Activated CD4-positive, alpha-beta T cell treated with anti-CD3 and anti-CD28 coated beads, Interleukin-2, amount 10 ng/mL, durations not matched to agents 7 days and 5 days (primary cell): ENCODE measurements around the gene PIK3R2. TPM values are rescaled to one million over a fixed set of nuclear protein-coding genes. Genes with fewer than 3 reads are reported as not detected.

ENCODE experiments used
- CTCF ChIA-PET: fragments of 350-600 bp; sonication (Branson Sonifier 250); formaldehyde crosslinking; loops from one replicate; lab custom pipeline; 2021; ENCODE audit warnings: antibody characterized with exemption; lab: Charles Lee
- POLR2A ChIA-PET: fragments of 350-600 bp; sonication (Branson Sonifier 250); formaldehyde crosslinking; loops from one replicate; lab custom pipeline; 2021; ENCODE audit warnings: antibody characterized with exemption; lab: Charles Lee
- DNase-seq: peaks from one replicate; pipeline ENCODE4 v3.0.0-alpha.2; 2020
- H3K27ac Mint-ChIP-seq: one replicate; pipeline ENCODE4 v1.8.0; 2021; ENCODE audit warnings: mild to moderate bottlenecking, moderate library complexity, mixed read lengths
- H3K27me3 Mint-ChIP-seq: one replicate; pipeline ENCODE4 v1.8.0; 2021; ENCODE audit warnings: mixed read lengths
- H3K36me3 Mint-ChIP-seq: one replicate; pipeline ENCODE4 v1.8.0; 2021; ENCODE audit warnings: low read depth, mixed read lengths
- H3K4me1 Mint-ChIP-seq: one replicate; pipeline ENCODE4 v1.8.0; 2021; ENCODE audit warnings: mixed read lengths
- H3K4me3 Mint-ChIP-seq: one replicate; pipeline ENCODE4 v1.8.0; 2021; ENCODE audit warnings: mild to moderate bottlenecking, moderate library complexity, mixed read lengths
- H3K9me3 Mint-ChIP-seq: one replicate; pipeline ENCODE4 v1.8.0; 2021; ENCODE audit warnings: mixed read lengths
- total RNA-seq, 2 experiments: library from RNA; stranded (reverse); gene quantifications; one replicate each; pipeline ENCODE4 v1.2.3, GENCODE V29; 2021

PIK3R2 gene
- total RNA-seq, 2 experiments from 2014 or later = 12.6 to 13.1 TPM

DNA sequence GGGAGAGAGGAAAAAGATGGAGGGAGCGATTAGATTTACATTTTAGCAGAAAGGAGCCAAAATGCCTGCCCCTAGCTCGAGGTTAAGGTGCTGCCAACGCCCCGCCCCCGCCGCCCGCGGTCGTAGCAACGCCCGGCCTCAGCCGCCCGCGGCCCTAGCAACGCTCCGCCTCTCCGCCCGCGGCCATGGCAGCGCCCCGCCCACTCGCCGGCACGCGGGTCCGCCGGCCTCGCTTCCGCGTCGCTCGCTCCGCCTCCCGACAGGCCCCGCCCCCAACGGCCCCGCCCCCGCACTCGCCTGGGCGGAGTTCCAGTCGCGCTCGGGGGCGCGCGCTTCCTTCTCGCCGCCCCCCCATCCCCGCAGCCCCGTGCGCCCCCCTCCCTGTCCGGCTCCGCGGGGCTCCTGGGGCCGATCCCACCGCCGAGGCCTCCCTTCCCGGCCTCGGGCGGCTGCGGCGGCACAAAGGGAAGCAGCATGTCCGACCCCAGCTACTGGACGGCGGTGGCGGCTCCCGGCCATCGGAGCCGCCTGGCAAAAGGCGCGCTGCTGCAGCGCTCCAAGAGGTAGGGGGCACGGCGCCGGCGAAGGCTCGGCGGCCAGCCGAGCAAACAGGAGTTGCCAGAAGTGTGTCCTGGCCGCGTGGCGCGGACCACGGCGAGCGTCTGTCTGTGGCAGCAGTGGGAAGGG is 35.1 kb upstream of the PIK3R2 start:
- H3K4me1 Mint-ChIP-seq = peaks cover 34% of the 10 kb centered on the region
- DNase-seq = peak; percentile 92
- peak overlapping the region; percentile 90 for H3K27ac Mint-ChIP-seq
- H3K4me3 Mint-ChIP-seq = peak overlapping the region; percentile 81
- POLR2A ChIA-PET = no interaction called here
- peaks cover 20% of the 10 kb centered on the region for H3K36me3 Mint-ChIP-seq
- CTCF ChIA-PET = interaction anchor here (0.9 to 1.8 kb wide), 6 partner anchors 11 to 162 kb away, joined by 3 to 5 read pairs (median 4); no protein-coding TSS in a partner anchor
- H3K9me3 Mint-ChIP-seq = no peaks in the 10 kb centered on the region
- no peaks in the 10 kb centered on the region for H3K27me3 Mint-ChIP-seq

DNA sequence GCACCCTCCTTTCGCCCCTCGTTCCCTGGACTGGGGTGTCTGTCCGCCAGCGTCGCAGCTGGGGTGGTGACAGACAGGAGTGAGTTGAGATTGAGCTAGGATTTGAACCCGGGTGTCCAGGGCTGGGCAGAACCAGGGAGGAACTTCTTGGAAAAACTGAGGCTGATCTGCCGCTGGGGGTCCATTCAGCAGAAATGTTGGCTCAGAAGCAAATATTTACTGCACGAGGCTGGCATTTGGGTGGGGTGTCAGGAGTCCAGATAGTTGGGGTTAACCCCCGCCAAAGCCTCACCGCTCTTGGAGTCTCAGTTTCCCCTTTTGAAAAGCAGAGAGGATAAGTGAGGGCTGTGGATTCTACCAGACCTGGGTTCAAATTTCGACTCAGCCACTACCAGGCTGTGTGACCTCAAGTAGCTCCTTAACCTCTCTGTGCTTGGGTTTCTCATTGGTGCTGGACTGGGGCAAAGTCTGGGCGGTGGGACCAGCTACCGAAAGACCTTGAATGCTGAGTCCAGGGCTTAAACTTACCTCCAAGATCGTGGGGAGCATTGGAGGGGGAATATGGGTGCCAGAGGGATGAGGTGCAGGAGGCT is 34.4 kb upstream of the PIK3R2 start:
- ChIA-PET POLR2A (no interaction called here), CTCF (interaction anchor here (0.9 to 2.2 kb wide), 9 partner anchors 9 to 95 kb away, joined by 3 to 6 read pairs (median 4); partner anchors contain the start of gene PIK3R2)
- H3K4me3 Mint-ChIP-seq = peak overlapping the region; percentile 81
- H3K27me3 Mint-ChIP-seq = no peaks in the 10 kb centered on the region
- H3K9me3 Mint-ChIP-seq = no peaks in the 10 kb centered on the region
- DNase-seq = no peak
- H3K4me1 Mint-ChIP-seq = peaks cover 33% of the 10 kb centered on the region
- H3K36me3 Mint-ChIP-seq = peaks cover 25% of the 10 kb centered on the region
- H3K27ac Mint-ChIP-seq = peak overlapping the region; percentile 90

DNA sequence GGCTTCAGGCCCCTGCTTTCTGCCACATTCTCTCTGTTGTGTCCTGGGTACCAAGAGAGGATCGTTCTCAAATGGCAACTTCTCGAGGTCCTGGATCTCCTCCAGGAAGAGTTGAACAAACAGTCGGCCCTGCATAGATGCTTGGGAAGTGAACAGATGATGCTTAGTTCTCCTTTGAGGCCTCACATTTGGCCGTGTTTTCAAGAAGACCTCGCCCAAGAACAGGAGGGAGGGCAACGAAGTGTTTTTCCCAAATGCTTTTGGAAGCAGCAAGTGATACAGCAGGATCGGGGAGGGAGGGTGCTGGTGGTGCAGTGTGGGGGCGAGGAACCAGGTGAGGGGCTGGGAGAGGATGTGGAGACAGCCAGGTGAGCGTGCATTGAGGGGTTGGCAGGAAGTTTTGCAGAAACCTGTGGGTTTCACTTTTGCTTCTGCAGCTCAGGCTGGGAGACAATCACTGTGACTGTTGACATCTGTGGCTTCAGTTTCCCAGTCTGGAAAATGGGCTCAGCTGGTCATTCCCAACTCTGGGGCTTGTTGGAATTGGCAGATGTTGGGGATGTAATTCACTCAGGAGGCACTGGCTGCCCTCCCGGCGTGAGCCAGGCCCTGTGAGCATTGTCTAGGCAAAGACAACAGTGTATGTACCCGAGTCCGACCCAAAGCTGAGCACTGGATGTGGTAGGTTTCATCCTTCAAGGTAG is 33.8 kb upstream of the PIK3R2 start:
- Mint-ChIP-seq H3K27me3 (no peaks in the 10 kb centered on the region), H3K27ac (peak overlapping the region; percentile 90), H3K4me1 (peaks cover 33% of the 10 kb centered on the region), H3K36me3 (peaks cover 30% of the 10 kb centered on the region), H3K4me3 (peak overlapping the region; percentile 81), H3K9me3 (no peaks in the 10 kb centered on the region)
- peak; percentile 73 for DNase-seq
- POLR2A ChIA-PET = no interaction called here
- CTCF ChIA-PET = interaction anchor here (1.1 to 2.2 kb wide), 7 partner anchors 9 to 33 kb away, joined by 3 to 6 read pairs (median 4); partner anchors contain the start of gene PIK3R2

DNA sequence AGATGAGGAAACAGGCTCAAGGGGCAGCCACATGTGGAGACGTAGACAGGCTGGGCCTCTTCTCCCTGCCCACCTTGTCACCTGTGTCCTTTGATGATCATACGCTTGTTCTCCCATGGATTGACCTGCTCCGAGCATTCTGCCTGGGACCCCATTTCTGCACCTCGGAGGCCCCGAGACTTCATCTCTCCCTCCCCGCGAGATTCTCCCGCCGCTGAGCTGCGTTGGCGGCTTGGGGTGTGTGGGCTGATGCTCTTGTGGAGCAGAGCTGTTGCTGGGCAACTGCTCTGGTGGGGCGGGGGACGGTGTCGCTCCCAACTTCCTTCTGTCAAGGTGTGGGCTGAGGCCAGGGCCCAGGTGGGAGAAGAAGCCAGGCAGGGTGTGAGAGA is 33.3 kb upstream of the PIK3R2 start:
- Mint-ChIP-seq H3K4me1 (peaks cover 33% of the 10 kb centered on the region), H3K9me3 (no peaks in the 10 kb centered on the region), H3K27ac (peak overlapping the region; percentile 90), H3K4me3 (peak overlapping the region; percentile 81), H3K27me3 (no peaks in the 10 kb centered on the region), H3K36me3 (peaks cover 35% of the 10 kb centered on the region)
- peak; percentile 69 for DNase-seq
- CTCF ChIA-PET = interaction anchor here (1.1 to 2.2 kb wide), 5 partner anchors 8 to 32 kb away, joined by 3 to 6 read pairs (median 4); partner anchors contain the start of gene PIK3R2
- POLR2A ChIA-PET = no interaction called here

DNA sequence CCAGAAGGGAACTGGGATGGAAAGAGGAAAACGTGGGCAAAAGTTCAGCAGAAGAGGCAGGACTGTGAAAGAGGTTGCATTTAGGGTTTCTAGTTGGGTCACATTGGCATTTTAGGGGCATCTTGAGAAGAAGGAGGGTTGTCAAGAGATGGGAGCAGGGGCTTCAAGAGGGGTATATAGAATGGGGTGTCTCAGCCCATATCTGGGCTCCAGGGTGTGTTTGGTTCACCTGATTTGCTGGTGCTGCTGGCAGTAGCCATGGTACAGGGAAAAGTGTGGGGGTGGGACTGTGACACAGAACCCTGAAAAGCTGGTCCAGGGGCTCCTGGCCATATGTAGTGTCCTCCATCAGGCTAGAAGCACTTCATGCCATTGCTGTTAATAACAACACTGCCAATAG is 32.8 kb upstream of the PIK3R2 start:
- Mint-ChIP-seq H3K4me3 (peak overlapping the region; percentile 81), H3K4me1 (peaks cover 33% of the 10 kb centered on the region), H3K27ac (peak overlapping the region; percentile 90), H3K9me3 (no peaks in the 10 kb centered on the region), H3K27me3 (no peaks in the 10 kb centered on the region), H3K36me3 (peaks cover 38% of the 10 kb centered on the region)
- ChIA-PET CTCF (interaction anchor here (0.6 to 2.2 kb wide), 5 partner anchors 8 to 694 kb away, joined by 3 to 6 read pairs (median 4); partner anchors contain the start of gene PIK3R2), POLR2A (no interaction called here)
- DNase-seq = no peak

DNA sequence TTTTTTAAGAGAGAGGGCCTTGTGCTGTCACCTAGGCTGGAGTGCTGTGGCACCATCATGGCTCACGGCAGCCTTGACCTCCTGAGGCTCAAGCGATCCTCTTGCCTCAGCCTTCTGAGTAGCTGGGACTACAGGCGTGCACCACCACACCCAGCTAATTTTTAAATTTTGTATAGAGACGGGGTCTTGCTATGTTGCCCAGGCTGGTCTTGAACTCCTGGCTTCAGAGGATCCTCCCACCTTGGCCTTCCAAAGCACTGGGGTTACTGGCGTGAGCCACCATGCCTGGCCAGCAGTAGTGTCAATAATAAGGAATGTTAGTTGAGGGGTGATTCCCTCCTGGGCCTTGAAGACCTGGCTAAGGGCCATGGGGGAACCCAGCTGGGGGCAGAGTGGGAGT is 31.8 kb upstream of the PIK3R2 start:
- no peak overlapping the region for H3K4me3 Mint-ChIP-seq
- ChIA-PET POLR2A (no interaction called here), CTCF (interaction anchor here (2.2 kb wide), 1 partner anchor 31 kb away, joined by 6 read pairs; the partner anchor contains the start of gene PIK3R2)
- H3K4me1 Mint-ChIP-seq = peaks cover 33% of the 10 kb centered on the region
- H3K27ac Mint-ChIP-seq = no peak overlapping the region
- peaks cover 45% of the 10 kb centered on the region for H3K36me3 Mint-ChIP-seq
- no peaks in the 10 kb centered on the region for H3K27me3 Mint-ChIP-seq
- no peaks in the 10 kb centered on the region for H3K9me3 Mint-ChIP-seq
- no peak for DNase-seq

DNA sequence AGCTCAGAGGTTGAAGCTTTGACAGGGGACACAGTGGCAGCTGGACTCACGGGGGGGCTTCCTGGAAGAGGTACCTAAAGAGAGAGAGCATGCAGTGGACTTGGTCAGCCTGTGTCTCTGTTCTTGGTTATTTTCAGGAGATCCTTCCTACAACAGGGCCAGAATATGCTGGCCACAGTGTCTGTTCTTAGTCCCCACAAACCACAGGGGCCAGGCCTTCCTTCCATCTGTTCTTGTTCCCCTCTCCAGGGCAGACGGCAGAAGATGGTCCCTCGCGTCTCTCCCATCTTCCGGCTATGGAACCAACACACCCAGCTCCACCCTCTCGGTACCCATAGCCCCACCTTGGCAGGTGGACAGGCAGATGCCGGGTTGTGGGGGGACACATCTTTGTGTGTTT is 30.5 kb upstream of the PIK3R2 start:
- H3K27ac Mint-ChIP-seq = no peak overlapping the region
- peaks cover 46% of the 10 kb centered on the region for H3K36me3 Mint-ChIP-seq
- POLR2A ChIA-PET = no interaction called here
- no peaks in the 10 kb centered on the region for H3K27me3 Mint-ChIP-seq
- no peak overlapping the region for H3K4me3 Mint-ChIP-seq
- CTCF ChIA-PET = interaction anchor here (1.2 to 1.4 kb wide), 3 partner anchors 13 to 38 kb away, joined by 3 to 4 read pairs (median 4); no protein-coding TSS in a partner anchor
- DNase-seq = no peak
- H3K9me3 Mint-ChIP-seq = no peaks in the 10 kb centered on the region
- peaks cover 26% of the 10 kb centered on the region for H3K4me1 Mint-ChIP-seq

DNA sequence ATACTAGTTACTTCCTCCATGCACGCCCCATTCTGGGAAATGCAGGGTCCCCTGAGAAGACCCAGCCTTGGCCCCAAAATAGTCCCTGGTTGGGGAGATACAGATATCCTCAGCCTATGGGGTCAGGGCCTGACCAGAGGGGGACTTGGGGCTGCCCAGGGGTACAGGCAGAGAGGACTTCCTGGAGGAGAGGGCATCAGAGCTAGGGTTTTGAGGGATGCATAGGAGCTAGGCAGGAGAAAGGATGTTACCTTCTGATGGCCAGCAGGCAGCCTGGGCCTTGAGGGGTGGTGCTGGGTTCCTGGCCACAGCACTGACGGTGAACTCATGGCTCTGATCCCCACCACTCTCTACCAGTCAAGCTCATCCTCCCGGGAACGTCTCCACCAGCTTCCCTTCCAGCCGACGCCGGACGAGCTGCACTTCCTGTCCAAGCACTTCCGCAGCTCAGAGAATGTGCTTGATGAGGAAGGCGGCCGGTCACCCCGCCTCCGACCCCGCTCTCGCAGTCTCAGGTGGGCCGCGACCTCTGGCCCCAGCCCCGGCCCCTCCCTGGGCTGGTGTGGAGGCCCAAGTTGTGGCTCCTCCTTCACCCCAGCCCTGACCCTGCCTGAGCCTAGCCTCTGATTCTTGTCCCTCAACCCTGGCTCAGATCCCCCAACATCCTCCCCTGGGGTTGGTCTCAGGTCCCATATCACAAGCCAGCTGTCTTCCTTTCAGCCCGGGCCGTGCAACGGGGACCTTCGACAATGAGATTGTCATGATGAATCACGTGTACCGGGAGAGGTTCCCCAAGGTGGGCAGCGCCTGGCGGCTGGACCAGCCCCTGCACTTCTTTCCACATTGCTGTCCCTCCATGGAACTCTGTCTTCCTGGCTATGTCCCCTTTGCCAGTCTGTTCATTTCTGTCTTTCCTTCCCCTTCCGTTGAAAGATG is 29.8 kb upstream of the PIK3R2 start:
- DNase-seq = no peak
- Mint-ChIP-seq H3K4me3 (no peak overlapping the region), H3K27ac (no peak overlapping the region), H3K4me1 (peaks cover 28% of the 10 kb centered on the region), H3K9me3 (no peaks in the 10 kb centered on the region), H3K36me3 (peaks cover 46% of the 10 kb centered on the region), H3K27me3 (no peaks in the 10 kb centered on the region)
- POLR2A ChIA-PET = no interaction called here
- CTCF ChIA-PET = interaction anchor here (1.2 to 1.4 kb wide), 4 partner anchors 13 to 37 kb away, joined by 3 to 4 read pairs (median 4); partner anchors contain the start of gene PIK3R2

DNA sequence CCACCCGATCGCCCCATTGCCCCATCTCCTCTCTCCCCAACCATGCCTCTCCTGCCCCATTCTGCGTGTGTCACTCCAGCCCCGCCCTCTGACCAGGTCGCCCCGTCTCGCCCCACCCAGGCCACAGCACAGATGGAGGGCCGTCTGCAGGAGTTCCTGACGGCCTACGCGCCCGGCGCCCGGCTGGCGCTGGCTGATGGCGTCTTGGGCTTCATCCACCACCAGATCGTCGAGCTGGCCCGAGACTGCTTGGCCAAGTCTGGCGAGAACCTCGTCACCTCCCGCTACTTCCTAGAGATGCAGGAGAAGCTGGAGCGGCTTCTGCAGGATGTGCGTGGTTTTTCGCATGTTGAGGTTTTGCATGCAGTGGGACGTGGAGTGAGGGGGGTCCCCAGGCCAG is 29.1 kb upstream of the PIK3R2 start:
- Mint-ChIP-seq H3K27ac (no peak overlapping the region), H3K4me1 (peaks cover 31% of the 10 kb centered on the region), H3K9me3 (no peaks in the 10 kb centered on the region), H3K36me3 (peaks cover 52% of the 10 kb centered on the region), H3K4me3 (no peak overlapping the region), H3K27me3 (no peaks in the 10 kb centered on the region)
- ChIA-PET POLR2A (no interaction called here), CTCF (interaction anchor here (0.6 to 1.4 kb wide), 2 partner anchors 28 to 843 kb away, joined by 3 to 4 read pairs; partner anchors contain the start of gene PIK3R2)
- no peak for DNase-seq

DNA sequence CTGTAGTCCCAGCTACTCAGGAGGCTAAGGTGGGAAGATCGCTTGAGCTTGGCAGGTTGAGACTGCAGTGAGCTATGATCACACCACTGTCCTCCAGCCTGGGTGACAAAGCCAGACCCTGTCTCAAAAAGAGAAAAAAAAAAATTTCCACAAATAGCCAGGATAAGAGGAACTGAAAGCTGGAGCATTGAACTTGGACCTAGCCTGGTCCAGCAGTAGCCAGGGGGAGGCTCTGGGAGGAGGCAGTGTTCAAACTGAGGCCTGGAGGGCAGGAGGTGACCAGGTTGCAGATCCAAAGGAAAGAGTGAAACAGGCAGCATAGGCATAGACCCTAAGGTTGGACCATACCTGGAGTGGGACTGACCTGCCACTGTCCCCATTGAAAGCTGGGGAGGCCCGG is 26.9 kb upstream of the PIK3R2 start:
- H3K9me3 Mint-ChIP-seq = no peaks in the 10 kb centered on the region
- POLR2A ChIA-PET = interaction anchor here (0.6 kb wide), 1 partner anchor 125 kb away, joined by 5 read pairs; no protein-coding TSS in a partner anchor

DNA sequence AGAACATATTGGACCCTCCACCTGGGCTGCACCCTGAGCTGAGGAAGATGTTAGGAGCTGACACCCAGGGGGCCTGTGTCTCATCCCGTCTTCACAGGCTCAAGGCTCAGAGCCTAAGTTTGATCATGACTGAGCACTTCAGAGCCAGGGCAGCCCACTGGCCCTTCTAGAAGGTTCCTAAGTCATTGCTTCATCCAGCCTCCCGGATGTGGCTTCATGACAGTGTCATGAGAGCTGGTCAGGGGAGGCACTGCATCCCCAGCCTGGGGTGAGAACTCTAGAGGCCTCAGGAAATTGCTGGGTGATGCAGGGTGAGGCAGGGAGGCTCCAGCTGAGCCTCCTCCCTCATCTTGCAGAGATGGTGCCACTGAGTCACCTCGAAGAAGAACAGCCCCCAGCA is 24.9 kb upstream of the PIK3R2 start:
- Mint-ChIP-seq H3K9me3 (no peaks in the 10 kb centered on the region), H3K27ac (peak overlapping the region; percentile 71), H3K4me3 (no peak overlapping the region), H3K36me3 (peaks cover 47% of the 10 kb centered on the region), H3K27me3 (no peaks in the 10 kb centered on the region), H3K4me1 (peaks cover 8% of the 10 kb centered on the region)
- no peak for DNase-seq
- CTCF ChIA-PET = interaction anchor here (1.0 to 2.0 kb wide), 5 partner anchors 9 to 131 kb away, joined by 4 to 6 read pairs (median 6); no protein-coding TSS in a partner anchor
- POLR2A ChIA-PET = no interaction called here

More for the DNA sequence above, 26.9 kb upstream of the PIK3R2 start:
- H3K27me3 Mint-ChIP-seq = no peaks in the 10 kb centered on the region
- DNase-seq = no peak
- H3K4me3 Mint-ChIP-seq = no peak overlapping the region
- H3K36me3 Mint-ChIP-seq = peaks cover 55% of the 10 kb centered on the region
- H3K4me1 Mint-ChIP-seq = peaks cover 10% of the 10 kb centered on the region
- CTCF ChIA-PET = interaction anchor here (0.9 to 1.1 kb wide), 2 partner anchors 26 to 36 kb away, joined by 3 to 4 read pairs; no protein-coding TSS in a partner anchor
- no peak overlapping the region for H3K27ac Mint-ChIP-seq
